Loucy (cell line): ENCODE results near the gene CREB3L2.

Experiments
- EZH2phosphoT487 ChIP-seq: fragments of 200-600 bp; IDR thresholded peaks from 2 replicates; pipeline ENCODE4 v1.6.1; 2018; ENCODE audit warnings: antibody characterized with exemption, mild to moderate bottlenecking, moderate library complexity, borderline replicate concordance
- TF ChIP-seq, protein P1 (sequence below): fragments of 200-600 bp; sonication (generic); conservative IDR thresholded peaks from 2 replicates; pipeline ENCODE4 v1.5.1; 2014; ENCODE audit warnings: mild to moderate bottlenecking, antibody characterized with exemption, low read length

DNA sequence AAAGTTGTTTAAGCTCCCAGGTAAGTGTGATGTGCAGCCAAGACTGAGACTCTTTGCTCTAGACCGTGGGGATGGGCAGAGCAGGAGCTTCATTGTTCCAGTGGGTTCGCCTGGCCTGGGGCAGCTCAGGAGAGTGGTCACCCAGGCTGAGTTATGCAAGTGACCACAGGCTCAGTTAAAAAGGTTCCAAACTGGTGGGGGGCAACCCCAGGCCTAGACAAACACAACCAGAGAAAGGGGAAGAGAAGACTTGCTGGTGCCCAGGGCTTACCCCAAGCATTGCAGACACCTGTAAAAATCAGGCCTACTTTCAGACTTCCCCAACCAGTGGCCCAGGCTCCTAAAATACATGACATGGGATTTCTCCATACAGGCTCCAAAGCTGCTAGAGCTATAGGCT, 21.6 kb downstream of the CREB3L2 start:
- TF ChIP-seq, protein P1, sequence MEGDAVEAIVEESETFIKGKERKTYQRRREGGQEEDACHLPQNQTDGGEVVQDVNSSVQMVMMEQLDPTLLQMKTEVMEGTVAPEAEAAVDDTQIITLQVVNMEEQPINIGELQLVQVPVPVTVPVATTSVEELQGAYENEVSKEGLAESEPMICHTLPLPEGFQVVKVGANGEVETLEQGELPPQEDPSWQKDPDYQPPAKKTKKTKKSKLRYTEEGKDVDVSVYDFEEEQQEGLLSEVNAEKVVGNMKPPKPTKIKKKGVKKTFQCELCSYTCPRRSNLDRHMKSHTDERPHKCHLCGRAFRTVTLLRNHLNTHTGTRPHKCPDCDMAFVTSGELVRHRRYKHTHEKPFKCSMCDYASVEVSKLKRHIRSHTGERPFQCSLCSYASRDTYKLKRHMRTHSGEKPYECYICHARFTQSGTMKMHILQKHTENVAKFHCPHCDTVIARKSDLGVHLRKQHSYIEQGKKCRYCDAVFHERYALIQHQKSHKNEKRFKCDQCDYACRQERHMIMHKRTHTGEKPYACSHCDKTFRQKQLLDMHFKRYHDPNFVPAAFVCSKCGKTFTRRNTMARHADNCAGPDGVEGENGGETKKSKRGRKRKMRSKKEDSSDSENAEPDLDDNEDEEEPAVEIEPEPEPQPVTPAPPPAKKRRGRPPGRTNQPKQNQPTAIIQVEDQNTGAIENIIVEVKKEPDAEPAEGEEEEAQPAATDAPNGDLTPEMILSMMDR, result no peak
- no peak for TF ChIP-seq EZH2phosphoT487
